CD4-positive, alpha-beta T cell treated with Interleukin-4 for 4 hours (primary cell): ENCODE results near the gene DDX53.

Source experiments
- DNase-seq: peaks from one replicate; pipeline ENCODE4 v3.0.0-alpha.2; 2020

The DDX53 gene

DNA sequence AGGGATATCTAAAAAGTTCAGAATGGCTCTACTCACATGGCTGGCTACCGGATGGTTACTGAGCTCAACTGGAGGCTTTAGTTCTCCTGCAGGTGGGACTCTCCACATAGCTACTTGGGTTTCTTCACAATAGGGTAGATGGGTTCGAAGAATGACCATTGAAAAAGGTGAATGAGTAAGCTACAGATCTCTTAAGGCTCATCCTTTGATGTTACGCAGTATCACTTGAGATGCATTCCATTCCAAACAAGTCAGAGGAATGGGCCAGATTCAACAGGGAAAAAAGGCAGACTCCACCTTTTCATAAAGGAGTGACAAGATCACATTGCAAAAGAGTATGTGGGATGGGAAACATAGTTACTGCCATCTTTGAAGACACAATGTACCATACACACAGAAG, 52.6 kb downstream of the DDX53 start:
- DNase-seq: no peak
